ENCODE data around the gene TPMT.
"Not testable (repeated sequence)": the region's sequence is repeated elsewhere in the genome, so short reads cannot be mapped to it uniquely, and the experiment has no call there.

TPMT gene

DNA sequence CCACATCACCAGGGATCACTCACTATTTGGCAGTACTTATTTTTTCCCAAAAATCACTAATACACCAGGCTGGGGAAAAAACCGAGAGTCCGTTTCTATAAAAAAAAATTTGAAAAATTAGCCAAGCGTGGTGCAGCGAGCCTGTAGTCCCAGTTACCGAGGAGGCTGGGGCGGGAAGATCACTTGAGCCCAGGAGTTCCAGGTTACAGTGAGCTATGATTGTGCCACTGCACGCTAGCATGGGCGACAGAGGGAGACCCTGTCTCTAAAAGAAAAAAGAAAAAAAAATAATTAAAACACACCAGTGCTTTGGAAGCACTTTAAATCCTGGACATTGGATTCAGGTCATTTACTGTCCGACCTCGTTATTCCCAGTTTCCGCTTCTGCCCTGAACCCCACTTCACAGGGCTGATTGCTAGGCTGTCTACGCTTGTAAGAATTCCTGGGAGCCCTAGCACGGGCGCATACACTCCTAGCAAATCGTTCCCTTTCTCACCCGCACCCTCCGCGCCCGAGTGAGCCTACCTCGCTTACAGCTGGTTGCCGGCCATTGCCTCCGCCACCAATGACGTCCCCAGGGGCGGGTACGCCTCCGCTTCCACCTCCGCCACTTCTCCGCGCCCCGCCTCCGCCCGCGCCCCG lies at the start of gene TPMT:
Gene TPMT, minus strand, starts transcription at position 571 of the 643 bp plus-strand sequence. CDS start 5,950 bp downstream, outside the sequence.
- DNase-seq, result peak; percentile 32

DNA sequence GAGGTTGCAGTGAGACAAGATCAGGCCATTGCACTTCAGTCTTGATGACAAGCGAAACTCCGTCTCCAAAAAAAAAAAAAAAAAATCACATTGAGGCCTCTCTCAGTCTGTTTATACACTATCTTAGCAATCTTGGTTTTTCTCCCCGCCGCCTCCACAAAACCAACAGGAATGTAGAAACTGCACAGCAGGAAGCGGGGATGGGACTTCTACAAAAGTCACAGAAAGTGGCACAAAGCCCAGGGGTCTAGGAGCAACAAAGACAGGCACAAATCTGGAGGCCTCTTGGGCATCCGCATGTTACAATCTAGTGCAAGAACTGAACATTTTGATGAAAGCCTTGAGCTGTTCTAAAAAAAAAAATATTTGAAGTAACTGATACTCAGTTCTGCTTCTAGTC lies 48.9 kb upstream of the TPMT start:
- DNase-seq, result no peak

DNA sequence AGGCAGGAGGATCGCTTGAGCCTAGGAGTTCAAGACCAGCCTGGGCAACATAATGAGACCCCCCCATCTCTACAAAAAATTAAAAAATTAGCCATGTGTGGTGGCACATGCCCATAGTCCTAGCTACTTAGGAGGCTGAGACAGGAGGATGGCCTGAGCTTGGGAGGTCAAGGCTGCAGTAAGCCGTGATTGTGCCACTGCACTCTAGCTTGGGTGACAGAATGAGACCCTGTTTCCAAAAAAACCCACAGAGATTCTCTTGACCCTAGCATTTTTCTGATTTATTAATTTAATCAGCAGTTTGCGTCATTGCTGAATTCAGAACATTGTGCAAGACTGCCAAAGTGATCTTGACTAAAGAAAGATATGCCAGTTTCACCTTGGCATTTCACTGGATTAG lies 37.1 kb upstream of the TPMT start:
- DNase-seq, result no peak

DNA sequence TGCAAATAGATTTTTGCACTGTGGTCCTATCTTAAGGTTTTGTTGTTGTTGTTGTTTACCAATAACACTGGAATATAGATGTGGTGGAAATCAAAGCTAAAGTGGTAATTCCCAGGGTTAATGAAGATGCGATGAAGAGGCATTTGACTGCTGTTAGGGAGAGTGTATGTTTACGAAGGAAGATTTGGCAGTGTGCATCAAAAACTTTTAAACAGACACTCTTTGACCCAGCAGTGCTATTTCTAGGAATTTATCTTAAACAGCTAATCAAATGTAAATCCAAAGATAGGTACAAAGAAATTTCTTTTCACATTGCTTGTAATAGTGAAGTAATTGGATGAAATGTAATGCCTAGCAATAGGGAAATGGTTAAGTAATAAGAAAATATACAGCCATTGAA lies 34.3 kb upstream of the TPMT start:
- DNase-seq, result no peak

DNA sequence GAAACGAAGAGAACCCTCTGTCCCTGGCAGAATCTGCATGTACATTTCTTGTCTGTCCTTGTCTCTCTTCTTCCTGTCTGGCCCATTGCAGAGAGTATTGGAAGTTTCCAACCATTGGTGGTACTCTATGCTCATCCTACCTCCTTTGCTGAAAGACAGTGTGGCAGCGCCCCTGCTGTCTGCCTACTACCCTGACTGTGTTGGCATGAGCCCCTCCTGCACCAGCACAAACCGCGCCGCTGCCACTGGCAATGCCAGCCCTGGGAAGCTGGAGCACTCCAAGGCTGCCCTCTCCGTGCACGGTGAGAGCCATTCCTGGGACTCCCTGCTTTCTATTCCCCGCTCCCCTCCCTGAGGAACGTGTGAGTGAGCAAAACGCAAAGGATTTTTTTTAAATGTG lies 32.8 kb upstream of the TPMT start:
- DNase-seq, result no peak

DNA sequence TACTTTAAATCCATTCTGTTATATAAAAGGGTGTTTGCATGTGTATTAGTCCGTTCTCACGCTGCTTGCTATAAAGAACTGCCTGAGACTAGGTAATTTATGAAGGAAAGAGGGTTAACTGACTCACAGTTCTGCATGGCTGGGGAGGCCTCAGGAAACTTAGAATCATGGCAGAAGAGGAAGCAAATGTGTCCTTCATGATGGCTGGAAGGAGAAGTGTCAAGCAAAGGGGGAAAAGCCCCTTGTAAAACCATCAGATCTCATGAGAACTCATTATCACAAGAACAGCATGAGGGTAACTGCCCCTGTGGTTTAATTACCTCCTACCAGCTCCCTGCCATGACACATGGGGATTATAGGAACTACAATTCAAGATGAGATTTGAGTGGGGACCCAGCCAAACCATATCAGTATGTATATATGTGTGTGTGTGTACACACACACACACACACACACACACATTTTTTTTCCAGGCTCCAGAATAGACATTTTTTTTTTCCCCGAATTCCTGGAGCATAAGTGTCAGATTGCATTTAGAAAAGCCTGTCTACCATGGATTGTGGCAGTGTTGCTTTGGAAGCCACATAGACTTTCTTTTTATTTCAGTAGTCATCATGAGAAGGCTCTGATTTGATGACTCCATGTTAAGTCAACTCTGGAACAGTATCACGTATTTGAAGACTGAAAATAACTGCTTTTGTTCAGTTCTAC lies 31.8 kb upstream of the TPMT start:
- DNase-seq, result no peak

DNA sequence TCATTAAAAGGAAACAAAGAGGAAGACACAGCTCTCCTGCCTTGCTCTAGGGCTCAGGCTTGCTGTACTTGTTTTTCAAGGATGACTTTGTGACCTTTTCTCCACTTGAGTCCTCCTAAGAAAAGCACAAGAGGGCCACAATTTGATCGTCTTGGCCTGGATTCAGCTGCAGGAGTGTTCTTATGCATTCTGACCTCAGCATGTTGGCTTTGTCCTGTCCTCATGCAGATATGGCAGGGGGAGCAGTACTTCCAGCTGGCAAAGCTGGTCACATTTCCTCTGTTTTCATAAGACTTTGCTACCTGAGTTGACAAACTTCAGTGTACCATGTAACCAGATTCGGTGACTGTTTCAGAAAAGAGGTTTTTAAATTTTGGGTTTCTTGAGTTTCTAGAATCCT lies 31.2 kb upstream of the TPMT start:
- no peak for DNase-seq

DNA sequence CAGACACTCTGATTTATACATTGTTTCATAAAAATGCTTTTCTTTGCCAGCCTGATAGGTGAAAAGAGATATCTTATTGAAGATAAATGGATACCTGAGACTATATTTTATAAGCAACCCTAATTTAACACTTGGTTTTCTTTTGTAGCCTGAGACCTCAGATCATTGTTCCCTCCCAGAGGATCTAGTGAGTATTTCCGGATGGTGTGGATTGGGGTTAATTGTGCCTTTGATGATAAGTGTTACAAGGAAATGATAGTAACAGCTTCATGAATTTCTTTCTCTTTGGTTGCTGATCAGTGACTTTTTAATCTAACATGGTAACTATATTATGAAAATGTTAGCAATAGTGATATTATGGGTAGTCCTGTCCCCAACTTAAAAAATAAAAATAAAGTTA lies 30.7 kb upstream of the TPMT start:
- DNase-seq, result no peak

DNA sequence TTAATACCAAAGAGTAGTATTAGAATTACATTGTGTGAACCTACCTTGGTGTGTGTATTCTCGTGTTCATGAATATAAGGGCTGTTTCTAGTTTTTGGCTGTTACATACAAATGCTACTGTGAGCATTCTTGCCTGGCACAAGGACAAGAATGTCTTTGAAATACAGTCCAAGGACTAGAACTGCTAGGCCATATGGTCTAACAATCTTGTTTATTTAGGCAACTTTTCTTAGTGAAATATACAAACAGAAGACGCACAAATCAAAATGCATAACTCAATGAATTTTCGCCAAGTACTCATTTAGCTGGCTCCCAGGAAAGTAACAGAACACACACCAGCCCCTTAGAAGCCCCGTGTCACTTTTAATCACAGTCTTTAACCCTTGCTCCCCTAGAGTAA lies 28.9 kb upstream of the TPMT start:
- DNase-seq, result no peak

DNA sequence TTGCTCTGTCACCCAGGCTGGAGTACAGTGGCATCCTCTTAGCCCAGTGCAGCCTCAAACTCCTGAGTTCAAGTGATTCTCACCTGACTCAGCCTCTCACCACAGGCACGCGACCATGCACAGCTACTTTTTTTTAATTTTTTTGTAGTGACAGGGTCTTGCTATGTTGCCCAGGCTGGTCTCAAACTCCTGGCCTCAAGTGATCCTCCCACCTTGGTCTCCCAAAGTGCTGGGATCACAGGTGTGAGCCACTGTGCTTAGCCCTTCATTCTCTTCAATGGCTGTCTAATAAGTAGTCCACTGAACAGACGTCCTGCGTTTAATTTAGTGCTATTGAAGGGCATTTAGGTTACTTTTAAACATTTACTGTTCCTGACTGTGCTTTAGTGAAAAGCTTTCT lies 27.7 kb upstream of the TPMT start:
- DNase-seq, result no peak

DNA sequence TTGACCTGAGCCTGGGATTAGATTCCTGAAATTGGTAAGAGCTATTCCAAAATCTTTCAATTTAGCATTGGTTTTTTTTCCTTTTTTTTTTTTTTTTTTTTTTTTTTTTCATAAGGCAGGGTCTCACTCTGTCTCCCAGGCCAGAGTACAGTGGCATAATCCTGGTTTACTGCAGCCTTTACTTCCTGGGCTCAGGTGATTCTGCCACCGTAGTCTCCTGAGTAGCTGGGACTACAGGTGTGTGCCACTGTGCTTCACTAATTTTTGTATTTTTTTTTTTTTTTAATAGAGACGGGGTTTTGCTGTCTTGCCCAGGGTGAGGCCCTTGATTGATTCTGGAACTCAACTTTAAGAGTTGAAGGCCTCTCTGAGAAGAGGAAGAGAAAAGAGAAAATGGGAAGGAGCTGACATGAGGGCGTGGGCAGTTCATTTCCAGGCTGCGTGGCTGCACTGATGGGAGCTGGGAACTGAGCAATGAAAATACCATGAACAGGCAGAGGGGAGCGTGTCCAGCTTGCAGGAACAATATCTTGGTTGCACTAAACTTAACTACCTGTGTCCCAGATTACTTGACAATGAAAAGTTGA lies 25.0 kb upstream of the TPMT start:
- DNase-seq, result no peak

DNA sequence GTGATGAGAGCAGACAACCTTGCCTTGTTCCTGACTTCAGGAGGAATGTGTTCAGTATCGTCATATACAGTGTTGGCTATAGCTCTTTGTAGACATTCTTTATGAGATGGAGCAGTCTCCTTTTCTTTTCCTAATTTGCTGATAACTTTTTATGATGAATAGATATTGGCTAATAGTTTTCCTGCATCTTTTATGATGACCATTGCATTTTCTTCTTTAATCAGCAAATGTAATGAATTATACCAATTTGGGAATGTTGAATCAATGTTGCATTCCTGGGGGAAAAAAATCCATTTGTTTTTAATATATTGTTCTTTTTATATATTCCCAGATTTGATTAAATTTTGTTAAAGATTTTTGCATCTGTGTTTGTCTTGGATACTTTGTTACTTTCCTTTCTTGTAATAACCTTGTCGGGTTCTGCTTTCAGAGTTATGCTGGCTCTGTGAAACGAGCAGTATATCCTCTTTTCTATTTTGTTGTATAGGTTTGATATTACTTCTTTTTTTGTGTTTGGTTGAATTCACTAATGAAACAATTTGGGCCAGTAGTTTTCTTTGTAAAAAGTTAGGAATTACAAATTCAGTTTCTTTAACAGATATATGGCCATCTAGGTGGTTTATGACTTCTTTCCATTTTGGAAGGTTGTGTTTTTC lies 24.2 kb upstream of the TPMT start:
- no peak for DNase-seq

DNA sequence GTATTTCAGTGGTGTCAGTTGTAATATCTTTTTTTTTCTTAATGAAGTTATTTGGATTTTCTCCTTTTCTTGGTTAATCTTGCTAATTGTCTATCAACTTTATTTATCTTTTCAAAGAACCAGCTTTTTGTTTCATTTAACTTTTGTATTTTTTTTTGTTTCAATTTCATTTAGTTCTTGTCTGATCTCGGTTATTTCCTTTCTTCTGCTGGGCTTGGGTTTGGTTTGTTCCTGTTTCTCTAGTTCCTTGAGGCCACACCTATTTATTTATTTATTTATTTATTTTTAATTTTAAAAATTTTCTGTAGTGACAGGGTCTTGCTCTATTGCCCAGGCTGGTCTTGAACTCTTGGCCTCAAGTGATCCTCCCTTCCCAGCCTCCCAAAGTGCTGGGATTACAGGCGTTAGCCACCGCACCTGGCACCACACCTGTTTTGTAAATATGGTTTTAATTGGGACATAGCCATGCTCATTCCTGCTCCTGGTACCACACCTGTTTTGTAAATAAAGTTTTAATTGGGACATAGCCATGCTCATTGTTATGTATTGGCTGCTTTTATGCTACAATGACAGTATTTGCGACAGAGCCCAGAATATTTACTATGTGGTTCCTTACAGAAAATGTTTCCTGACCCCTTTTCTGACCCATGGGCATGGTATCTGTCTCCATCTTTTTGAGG lies 22.5 kb upstream of the TPMT start:
- no peak for DNase-seq

DNA sequence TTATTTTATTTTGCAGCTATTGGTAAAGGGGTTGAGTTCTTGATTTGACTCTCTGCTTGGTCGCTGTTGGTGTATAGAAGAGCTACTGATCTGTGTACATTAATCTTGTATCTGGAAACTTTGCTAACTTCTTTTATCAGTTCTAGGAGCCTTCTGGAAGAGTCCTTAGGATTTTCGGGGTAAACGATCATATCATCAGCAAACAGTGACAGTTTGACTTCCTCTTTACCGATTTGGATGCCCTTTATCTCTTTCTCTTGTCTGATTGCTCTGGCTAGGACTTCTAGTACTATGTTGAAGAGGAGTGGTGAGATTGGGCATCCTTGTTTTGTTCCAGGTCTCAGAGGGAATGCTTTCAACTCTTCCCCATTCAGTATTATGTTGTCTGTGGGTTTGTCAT lies 21.3 kb upstream of the TPMT start:
- not testable (repeated sequence) for DNase-seq

DNA sequence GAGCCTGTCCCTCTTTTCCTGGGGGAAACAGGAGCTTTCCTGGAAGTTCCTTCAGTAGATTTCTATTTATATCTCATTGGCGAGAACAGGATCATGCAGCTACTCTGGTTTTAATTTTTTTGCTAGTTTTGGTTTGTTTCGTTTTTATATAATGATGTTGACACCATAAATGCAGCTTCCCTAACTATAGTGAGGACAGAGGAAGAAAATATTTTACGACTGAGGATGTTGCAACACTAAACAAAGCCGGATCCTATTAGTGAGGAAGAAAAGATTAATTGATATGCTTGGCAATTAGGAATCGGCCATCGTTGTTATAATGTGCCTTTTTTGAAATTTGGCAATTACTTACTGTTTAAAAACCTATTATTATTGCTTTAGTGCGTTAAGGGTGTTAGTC lies 17.0 kb upstream of the TPMT start:
- DNase-seq, result no peak

DNA sequence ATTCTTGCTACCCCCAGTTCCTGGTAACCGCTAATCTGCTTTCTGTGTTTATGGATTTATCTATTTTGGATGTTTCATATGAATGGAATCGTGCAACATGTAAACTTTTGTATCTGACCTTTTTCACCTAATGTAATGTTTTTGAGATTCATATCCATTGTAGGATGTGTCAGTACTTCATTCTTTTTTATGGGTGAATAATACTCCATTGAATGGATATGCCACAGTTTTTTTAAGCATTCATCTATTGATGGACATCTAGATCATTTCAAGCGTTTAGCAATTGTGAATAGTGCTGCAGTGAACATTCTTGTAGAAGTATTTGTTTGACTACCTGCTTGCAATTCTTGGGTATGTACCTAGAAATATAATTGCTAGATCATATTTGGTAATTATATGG lies 13.4 kb upstream of the TPMT start:
- no peak for DNase-seq

DNA sequence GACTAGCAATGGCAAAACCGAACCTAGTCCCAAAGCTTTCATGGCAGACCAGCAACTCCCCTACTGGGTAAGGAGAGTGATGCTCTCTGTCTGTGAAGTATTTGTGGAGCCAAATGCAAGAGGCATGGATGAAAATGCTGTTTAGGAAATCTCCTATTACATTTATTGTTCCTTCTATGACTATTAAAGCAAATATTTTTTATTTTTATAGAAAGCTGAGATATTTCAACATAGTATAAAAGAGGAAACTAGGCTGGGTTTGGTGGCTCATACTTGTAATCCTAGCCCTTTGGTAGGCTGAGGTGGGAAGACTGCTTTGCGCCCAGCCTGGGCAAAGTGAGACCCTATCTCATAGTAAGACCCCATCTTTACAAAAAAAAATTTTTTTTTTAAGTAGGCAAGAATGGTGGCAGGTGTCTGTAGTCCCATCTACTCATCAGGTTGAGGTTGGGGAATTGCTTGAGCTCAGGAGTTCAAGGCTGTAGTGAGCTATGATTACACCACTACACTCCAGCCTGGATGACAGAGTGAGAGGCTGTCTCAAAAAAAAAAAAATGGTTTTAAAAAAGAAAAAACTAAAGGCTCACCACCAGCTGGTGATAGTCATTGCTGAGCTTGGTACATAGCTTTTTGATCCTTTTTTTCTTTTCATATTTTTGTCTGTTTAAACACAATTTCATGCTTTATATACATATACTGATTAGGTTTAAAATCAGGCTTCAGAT lies 11.6 kb upstream of the TPMT start:
- DNase-seq, result no peak

DNA sequence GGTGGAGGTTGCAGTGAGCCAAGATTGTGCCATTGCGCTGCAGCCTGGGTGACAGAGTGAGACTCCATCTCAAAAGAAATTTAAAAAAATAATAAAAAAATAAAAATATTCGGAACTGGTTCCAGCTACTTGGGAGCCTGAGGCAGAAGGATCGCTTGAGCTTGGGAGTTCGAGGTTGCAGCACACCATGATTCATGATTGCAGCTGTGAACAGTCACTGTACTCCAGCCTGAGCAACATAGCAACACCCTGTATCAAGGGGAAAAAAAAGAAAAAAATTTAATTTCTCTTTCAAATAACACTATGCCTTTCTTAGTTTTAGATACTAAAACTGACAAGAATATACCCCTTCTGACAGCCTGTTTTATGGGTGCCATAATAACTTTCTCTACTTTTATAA lies 10.9 kb upstream of the TPMT start:
- DNase-seq, result no peak

DNA sequence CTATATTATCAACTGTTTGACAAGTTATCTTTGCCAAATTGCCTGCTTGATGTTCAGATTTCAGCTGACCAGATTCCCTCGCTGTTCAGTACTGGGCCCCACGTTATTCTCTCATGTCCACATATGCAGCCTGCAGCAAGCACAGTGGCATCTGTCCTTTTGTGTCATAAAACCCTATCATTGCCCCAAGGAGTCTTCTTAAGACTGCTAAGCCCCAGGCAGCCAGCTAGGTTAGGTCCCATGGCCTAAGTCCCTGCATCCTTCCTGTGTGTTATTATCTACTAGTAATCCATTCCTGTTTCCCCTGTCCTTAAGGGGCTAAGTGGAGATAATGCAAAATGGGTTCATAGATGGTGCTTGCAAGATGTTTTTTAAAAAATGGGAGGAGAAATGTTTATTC lies 7.5 kb upstream of the TPMT start:
- no peak for DNase-seq

DNA sequence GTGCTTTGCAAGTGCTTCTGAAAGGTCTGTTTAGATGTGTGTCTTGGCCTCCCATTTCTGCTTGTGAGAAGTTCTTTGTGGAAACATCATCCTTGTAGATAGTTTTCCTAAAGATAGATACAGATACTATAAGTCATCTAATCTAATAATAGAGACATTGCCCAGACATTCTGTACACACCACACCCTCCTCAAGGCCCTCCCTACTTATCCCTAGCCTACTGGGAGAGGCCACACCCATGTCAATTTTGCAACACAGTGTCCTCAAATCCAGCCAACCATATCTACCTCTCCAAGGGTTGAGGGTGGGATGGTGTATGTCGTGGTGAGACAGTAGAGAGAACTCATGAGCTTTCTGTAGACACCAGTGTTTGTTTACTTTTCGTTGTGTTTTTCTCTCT lies 6.6 kb upstream of the TPMT start:
- no peak for DNase-seq

DNA sequence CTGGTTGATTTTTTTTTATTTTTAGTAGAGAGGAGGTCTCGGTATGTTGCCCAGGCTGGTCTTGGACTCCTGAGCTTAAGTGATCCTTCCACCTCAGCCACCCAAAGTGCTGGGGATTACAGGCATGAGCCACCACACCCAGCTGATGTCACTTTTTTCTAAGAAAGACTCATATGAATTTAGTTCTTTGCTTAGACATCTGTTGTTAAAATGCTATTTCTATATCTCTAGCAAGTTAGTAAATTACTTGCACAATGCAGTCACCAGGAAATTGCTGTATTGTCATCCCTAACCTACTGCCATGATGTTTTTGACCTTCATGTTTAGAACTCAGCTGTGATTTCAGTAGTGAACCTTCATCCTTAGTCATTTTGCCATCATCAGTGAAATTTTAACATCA lies 6.0 kb upstream of the TPMT start:
- no peak for DNase-seq

DNA sequence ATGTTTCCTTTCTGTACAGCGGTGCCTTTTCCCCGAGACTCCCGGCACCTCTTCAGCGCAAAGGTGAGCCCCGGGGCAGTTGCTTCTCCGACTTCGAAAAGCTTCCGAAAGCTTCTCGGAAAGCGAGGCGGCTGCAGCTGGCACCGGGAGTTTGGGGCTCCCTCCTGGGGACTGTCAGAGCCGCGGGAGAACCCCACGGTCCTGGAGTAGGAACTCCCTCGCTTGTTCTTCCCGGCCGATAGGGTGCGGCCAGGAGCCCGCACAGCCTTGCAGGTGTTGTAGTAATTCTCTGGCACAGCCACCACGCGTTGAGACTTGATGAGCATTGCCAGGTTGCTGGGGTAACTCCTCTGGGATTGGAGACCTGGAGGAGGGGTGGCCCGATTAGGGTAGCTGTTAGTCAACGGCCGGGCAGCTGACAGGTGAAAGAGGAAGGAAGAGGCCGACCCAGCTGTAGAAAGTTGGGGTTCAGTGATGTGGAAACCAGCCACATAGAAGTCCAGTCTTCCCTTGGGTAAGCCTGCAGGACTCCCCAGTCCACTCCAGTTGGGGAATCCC lies 1.1 kb upstream of the TPMT start:
- DNase-seq, result peak; percentile 60
